ENCODE data around the gene OR52H1.

Gene OR52H1

DNA sequence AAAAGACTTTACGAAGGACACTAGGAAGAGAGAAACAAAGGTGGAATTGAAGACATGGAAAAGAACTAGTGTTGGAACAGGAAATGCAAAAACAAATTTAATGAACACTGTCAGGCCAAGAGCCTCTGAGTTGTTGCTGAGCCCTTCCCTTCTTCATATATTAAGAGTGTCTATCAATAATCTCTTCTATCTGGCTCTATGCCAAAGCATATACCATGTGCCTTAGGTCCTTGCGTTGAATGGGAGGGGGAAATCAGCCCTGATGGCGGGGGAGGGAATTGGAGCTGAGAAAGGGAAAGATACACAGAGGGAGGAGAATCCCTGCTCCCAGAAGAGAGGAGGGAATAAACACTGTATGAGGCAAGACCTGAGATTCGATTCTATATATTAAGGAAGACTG, 26.8 kb upstream of the OR52H1 start:
- no peak overlapping the region for H3K27ac ChIP-seq (ENCODE audit: low read depth, low read length)
- no peaks in the 10 kb centered on the region for H3K9me3 ChIP-seq (ENCODE audit: control insufficient read depth in 1 of 2, low read length in 2 of 2)
- H3K9ac ChIP-seq (ENCODE audit: low read depth in 1 of 2, low read length in 2 of 2), result no peak overlapping the region
- no peaks in the 10 kb centered on the region for H3K27me3 ChIP-seq (ENCODE audit: control insufficient read depth in 1 of 2, insufficient read depth in 2 of 2, low read length in 2 of 2)
- no peak overlapping the region for H3K4me3 ChIP-seq (ENCODE audit: low read depth in 1 of 2, low read length in 2 of 2)
- H3K4me1 ChIP-seq (ENCODE audit: control insufficient read depth in 1 of 2, insufficient read depth in 2 of 2, low read length in 2 of 2), result no peaks in the 10 kb centered on the region
- no peaks in the 10 kb centered on the region for H3K36me3 ChIP-seq (ENCODE audit: control insufficient read depth in 1 of 2, insufficient read depth in 2 of 2, low read length in 2 of 2)

- no peak overlapping the region for H3K27ac ChIP-seq (ENCODE audit: low read depth, low read length)
- no peak overlapping the region for H3K9ac ChIP-seq (ENCODE audit: low read depth in 1 of 2, low read length in 2 of 2)
- H3K27me3 ChIP-seq (ENCODE audit: control insufficient read depth in 1 of 2, insufficient read depth in 2 of 2, low read length in 2 of 2), result no peaks in the 10 kb centered on the region
- no peaks in the 10 kb centered on the region for H3K36me3 ChIP-seq (ENCODE audit: control insufficient read depth in 1 of 2, insufficient read depth in 2 of 2, low read length in 2 of 2)
- H3K4me3 ChIP-seq (ENCODE audit: low read depth in 1 of 2, low read length in 2 of 2), result no peak overlapping the region
- no peaks in the 10 kb centered on the region for H3K4me1 ChIP-seq (ENCODE audit: control insufficient read depth in 1 of 2, insufficient read depth in 2 of 2, low read length in 2 of 2)
- no peaks in the 10 kb centered on the region for H3K9me3 ChIP-seq (ENCODE audit: control insufficient read depth in 1 of 2, low read length in 2 of 2)
Measured at GRCh38 chr11:5574654-5575053, 26.3 kb upstream of the OR52H1 start.

DNA sequence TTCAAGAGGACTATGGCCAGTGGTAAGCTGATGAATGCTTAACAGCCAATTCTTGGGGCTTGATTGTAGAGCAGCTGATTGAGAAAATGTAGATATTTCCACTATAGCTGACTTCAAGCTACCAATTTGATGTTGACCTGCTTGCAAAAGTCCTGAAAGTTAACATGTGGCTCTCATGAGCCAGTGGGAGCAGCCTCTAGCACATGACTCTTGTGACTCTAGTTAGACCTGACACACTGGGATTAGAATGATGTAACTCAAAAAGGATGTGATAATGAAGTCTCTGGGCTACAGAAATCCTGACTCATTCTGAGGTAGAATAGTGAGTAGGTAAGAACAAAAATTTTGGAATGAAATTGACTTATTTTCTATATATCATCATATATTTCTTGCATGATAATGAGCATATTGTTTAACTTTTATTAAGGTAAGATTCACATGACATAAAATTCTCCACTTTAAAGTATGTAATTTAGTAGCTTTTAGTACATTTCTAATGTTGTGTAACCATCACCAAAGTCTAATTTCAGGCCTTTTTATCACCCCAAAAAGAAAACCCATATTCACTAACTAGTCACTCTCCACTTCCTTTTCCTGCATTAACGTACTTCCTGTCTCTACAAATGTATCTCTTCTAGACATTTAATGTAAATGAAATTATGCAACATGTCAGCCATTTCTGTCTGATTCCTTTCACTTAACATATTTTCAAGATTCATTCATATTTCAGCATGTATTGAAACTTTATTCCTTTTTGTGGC, 16.1 kb upstream of the OR52H1 start:
- Histone ChIP-seq H3K36me3 (ENCODE audit: control insufficient read depth in 1 of 2, insufficient read depth in 2 of 2, low read length in 2 of 2) (no peaks in the 10 kb centered on the region), H3K4me3 (ENCODE audit: low read depth in 1 of 2, low read length in 2 of 2) (no peak overlapping the region), H3K9ac (ENCODE audit: low read depth in 1 of 2, low read length in 2 of 2) (no peak overlapping the region), H3K27me3 (ENCODE audit: control insufficient read depth in 1 of 2, insufficient read depth in 2 of 2, low read length in 2 of 2) (no peaks in the 10 kb centered on the region), H3K27ac (ENCODE audit: low read depth, low read length) (no peak overlapping the region), H3K9me3 (ENCODE audit: control insufficient read depth in 1 of 2, low read length in 2 of 2) (no peaks in the 10 kb centered on the region), H3K4me1 (ENCODE audit: control insufficient read depth in 1 of 2, insufficient read depth in 2 of 2, low read length in 2 of 2) (no peaks in the 10 kb centered on the region)

DNA sequence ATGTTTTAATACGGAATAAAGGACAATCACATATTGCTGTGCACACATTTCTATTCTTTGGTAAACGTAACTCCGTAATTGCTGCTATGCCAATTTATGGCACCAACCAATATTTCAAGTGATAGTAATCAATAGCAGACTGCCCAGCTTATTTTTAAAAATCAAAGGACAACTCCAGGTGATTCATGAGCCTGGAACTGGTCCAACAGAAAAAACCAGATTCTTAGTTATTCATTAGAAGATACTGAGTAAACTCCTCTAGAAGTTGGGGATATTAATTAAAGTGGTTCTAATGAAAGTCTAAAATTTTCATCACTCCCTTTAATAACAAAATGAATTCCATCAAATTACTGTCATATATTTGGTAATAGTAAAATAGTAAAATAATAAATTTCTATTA, 9.4 kb upstream of the OR52H1 start:
- Histone ChIP-seq H3K9ac (ENCODE audit: low read depth in 1 of 2, low read length in 2 of 2) (no peak overlapping the region), H3K4me3 (ENCODE audit: low read depth in 1 of 2, low read length in 2 of 2) (no peak overlapping the region), H3K4me1 (ENCODE audit: control insufficient read depth in 1 of 2, insufficient read depth in 2 of 2, low read length in 2 of 2) (no peaks in the 10 kb centered on the region)

DNA sequence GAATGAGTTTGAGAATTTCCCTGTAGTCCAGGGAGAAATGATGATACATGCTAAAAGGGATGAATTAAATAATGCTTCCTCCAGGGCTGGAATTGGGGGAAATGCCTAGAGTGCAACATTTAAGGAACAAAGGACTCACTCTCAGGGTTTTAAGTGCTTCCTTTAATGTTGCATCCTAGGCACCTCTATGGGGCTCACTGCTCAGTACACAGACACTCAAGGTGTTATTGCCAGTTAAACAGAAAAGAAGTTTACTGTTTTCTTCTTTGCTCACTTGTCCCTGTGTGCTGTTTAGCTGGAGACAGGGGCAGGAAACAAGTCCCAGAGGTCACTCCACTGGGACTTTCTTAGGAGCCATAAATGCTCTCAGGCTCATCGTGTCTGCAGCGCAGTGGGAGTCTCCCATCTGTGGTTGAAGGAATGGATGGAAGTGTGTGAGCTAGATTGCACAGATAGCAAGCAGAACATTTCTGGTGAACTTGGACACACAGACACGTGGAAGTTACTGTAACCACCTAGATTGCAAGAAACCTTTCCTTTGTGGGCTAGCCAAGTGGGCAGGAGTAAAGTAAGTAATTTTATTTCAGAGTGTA, 8.4 kb upstream of the OR52H1 start:
- H3K9ac ChIP-seq (ENCODE audit: low read depth in 1 of 2, low read length in 2 of 2), result no peak overlapping the region
- no peaks in the 10 kb centered on the region for H3K36me3 ChIP-seq (ENCODE audit: control insufficient read depth in 1 of 2, insufficient read depth in 2 of 2, low read length in 2 of 2)
- no peak overlapping the region for H3K4me3 ChIP-seq (ENCODE audit: low read depth in 1 of 2, low read length in 2 of 2)
- H3K27ac ChIP-seq (ENCODE audit: low read depth, low read length), result no peak overlapping the region
- no peaks in the 10 kb centered on the region for H3K27me3 ChIP-seq (ENCODE audit: control insufficient read depth in 1 of 2, insufficient read depth in 2 of 2, low read length in 2 of 2)
- no peaks in the 10 kb centered on the region for H3K4me1 ChIP-seq (ENCODE audit: control insufficient read depth in 1 of 2, insufficient read depth in 2 of 2, low read length in 2 of 2)
- no peaks in the 10 kb centered on the region for H3K9me3 ChIP-seq (ENCODE audit: control insufficient read depth in 1 of 2, low read length in 2 of 2)

More for the DNA sequence above, 9.4 kb upstream of the OR52H1 start:
- H3K9me3 ChIP-seq (ENCODE audit: control insufficient read depth in 1 of 2, low read length in 2 of 2), result no peaks in the 10 kb centered on the region
- no peak overlapping the region for H3K27ac ChIP-seq (ENCODE audit: low read depth, low read length)
- H3K36me3 ChIP-seq (ENCODE audit: control insufficient read depth in 1 of 2, insufficient read depth in 2 of 2, low read length in 2 of 2), result no peaks in the 10 kb centered on the region
- H3K27me3 ChIP-seq (ENCODE audit: control insufficient read depth in 1 of 2, insufficient read depth in 2 of 2, low read length in 2 of 2), result no peaks in the 10 kb centered on the region

- Histone ChIP-seq H3K36me3 (ENCODE audit: control insufficient read depth in 1 of 2, insufficient read depth in 2 of 2, low read length in 2 of 2) (no peaks in the 10 kb centered on the region), H3K27me3 (ENCODE audit: control insufficient read depth in 1 of 2, insufficient read depth in 2 of 2, low read length in 2 of 2) (no peaks in the 10 kb centered on the region), H3K9me3 (ENCODE audit: control insufficient read depth in 1 of 2, low read length in 2 of 2) (no peaks in the 10 kb centered on the region), H3K27ac (ENCODE audit: low read depth, low read length) (no peak overlapping the region), H3K9ac (ENCODE audit: low read depth in 1 of 2, low read length in 2 of 2) (no peak overlapping the region), H3K4me1 (ENCODE audit: control insufficient read depth in 1 of 2, insufficient read depth in 2 of 2, low read length in 2 of 2) (no peaks in the 10 kb centered on the region), H3K4me3 (ENCODE audit: low read depth in 1 of 2, low read length in 2 of 2) (no peak overlapping the region)
Measured at GRCh38 chr11:5553343-5553742, 5.0 kb upstream of the OR52H1 start.

DNA sequence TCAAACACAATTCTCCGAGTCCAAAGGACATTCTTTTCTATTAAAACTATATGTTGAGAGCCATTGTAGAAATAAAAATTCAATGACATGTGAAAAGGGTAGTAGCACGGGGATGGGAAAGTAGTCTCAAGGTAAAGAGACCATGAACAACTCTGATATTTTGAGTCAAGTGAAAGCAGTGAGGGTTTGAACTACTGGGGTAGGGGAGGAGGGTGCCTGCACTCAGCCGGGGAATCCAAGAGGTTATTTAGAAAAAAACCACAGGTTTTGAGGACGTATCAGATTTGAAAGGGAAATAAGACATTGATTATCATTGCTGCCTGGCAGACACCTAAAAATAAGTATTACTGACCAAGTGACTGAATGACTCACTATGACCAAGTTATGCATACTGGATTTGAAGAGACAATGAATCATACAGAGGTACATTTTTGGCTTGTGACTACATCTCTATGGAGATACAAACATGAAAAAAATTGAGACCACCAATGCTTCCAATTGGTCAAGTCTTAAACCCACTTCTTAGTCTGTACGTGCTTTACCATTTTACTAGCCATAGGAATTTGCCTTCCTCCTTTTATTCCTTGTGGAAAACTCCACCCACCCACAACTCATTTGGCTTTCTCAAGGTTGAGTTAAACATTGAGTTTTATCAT, 2.2 kb upstream of the OR52H1 start:
- Histone ChIP-seq H3K4me3 (ENCODE audit: low read depth in 1 of 2, low read length in 2 of 2) (no peak overlapping the region), H3K9ac (ENCODE audit: low read depth in 1 of 2, low read length in 2 of 2) (no peak overlapping the region), H3K27me3 (ENCODE audit: control insufficient read depth in 1 of 2, insufficient read depth in 2 of 2, low read length in 2 of 2) (no peaks in the 10 kb centered on the region), H3K4me1 (ENCODE audit: control insufficient read depth in 1 of 2, insufficient read depth in 2 of 2, low read length in 2 of 2) (no peaks in the 10 kb centered on the region), H3K36me3 (ENCODE audit: control insufficient read depth in 1 of 2, insufficient read depth in 2 of 2, low read length in 2 of 2) (no peaks in the 10 kb centered on the region), H3K27ac (ENCODE audit: low read depth, low read length) (no peak overlapping the region), H3K9me3 (ENCODE audit: control insufficient read depth in 1 of 2, low read length in 2 of 2) (no peaks in the 10 kb centered on the region)

- no peak overlapping the region for H3K4me3 ChIP-seq (ENCODE audit: low read depth in 1 of 2, low read length in 2 of 2)
- no peaks in the 10 kb centered on the region for H3K27me3 ChIP-seq (ENCODE audit: control insufficient read depth in 1 of 2, insufficient read depth in 2 of 2, low read length in 2 of 2)
- H3K36me3 ChIP-seq (ENCODE audit: control insufficient read depth in 1 of 2, insufficient read depth in 2 of 2, low read length in 2 of 2), result no peaks in the 10 kb centered on the region
- no peak overlapping the region for H3K9ac ChIP-seq (ENCODE audit: low read depth in 1 of 2, low read length in 2 of 2)
- no peak overlapping the region for H3K27ac ChIP-seq (ENCODE audit: low read depth, low read length)
- H3K9me3 ChIP-seq (ENCODE audit: control insufficient read depth in 1 of 2, low read length in 2 of 2), result no peaks in the 10 kb centered on the region
- no peaks in the 10 kb centered on the region for H3K4me1 ChIP-seq (ENCODE audit: control insufficient read depth in 1 of 2, insufficient read depth in 2 of 2, low read length in 2 of 2)
Measured at GRCh38 chr11:5547982-5548381, 358 bp downstream of the OR52H1 start.

DNA sequence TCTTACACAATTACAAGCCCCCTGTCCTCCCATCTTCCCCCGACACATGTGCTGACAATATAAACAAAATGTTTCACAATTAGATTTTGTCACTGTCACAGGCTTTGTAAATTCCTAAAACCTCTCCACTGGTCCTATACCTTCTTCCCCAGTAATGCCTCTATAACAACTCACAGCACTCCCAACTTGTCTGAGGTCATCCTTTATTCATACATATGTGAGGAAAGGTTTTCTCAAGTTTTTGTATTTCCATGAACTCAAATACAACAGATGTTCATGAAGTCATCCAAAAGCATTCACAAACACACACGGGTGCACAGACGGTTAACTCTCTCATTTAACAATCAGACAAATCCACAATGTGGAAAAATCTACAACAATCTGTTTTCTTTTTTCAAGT, 1.9 kb downstream of the OR52H1 start:
- H3K4me1 ChIP-seq (ENCODE audit: control insufficient read depth in 1 of 2, insufficient read depth in 2 of 2, low read length in 2 of 2), result no peaks in the 10 kb centered on the region

GRCh38 chr11:5541427-5541826, 6.9 kb downstream of the OR52H1 start:
- H3K36me3 ChIP-seq (ENCODE audit: control insufficient read depth in 1 of 2, insufficient read depth in 2 of 2, low read length in 2 of 2), result no peaks in the 10 kb centered on the region
- H3K27ac ChIP-seq (ENCODE audit: low read depth, low read length), result no peak overlapping the region
- H3K27me3 ChIP-seq (ENCODE audit: control insufficient read depth in 1 of 2, insufficient read depth in 2 of 2, low read length in 2 of 2), result no peaks in the 10 kb centered on the region
- no peak overlapping the region for H3K4me3 ChIP-seq (ENCODE audit: low read depth in 1 of 2, low read length in 2 of 2)
- H3K9ac ChIP-seq (ENCODE audit: low read depth in 1 of 2, low read length in 2 of 2), result no peak overlapping the region
- H3K4me1 ChIP-seq (ENCODE audit: control insufficient read depth in 1 of 2, insufficient read depth in 2 of 2, low read length in 2 of 2), result no peaks in the 10 kb centered on the region
- no peaks in the 10 kb centered on the region for H3K9me3 ChIP-seq (ENCODE audit: control insufficient read depth in 1 of 2, low read length in 2 of 2)

More for the DNA sequence above, 1.9 kb downstream of the OR52H1 start:
- Histone ChIP-seq H3K9ac (ENCODE audit: low read depth in 1 of 2, low read length in 2 of 2) (no peak overlapping the region), H3K9me3 (ENCODE audit: control insufficient read depth in 1 of 2, low read length in 2 of 2) (no peaks in the 10 kb centered on the region), H3K27me3 (ENCODE audit: control insufficient read depth in 1 of 2, insufficient read depth in 2 of 2, low read length in 2 of 2) (no peaks in the 10 kb centered on the region), H3K4me3 (ENCODE audit: low read depth in 1 of 2, low read length in 2 of 2) (no peak overlapping the region), H3K27ac (ENCODE audit: low read depth, low read length) (no peak overlapping the region), H3K36me3 (ENCODE audit: control insufficient read depth in 1 of 2, insufficient read depth in 2 of 2, low read length in 2 of 2) (no peaks in the 10 kb centered on the region)

Data from duodenal mucosa (tissue), 2 donors.